Tibial nerve (tissue), 4 donors: ENCODE data around the gene FAT2. TPM values are rescaled to one million over a fixed set of nuclear protein-coding genes. Genes with fewer than 3 reads are reported as not detected.

Experiments
- DNase-seq, 2 donors: peaks; one replicate each; pipeline ENCODE4 v3.0.0-alpha.2; 2019; ENCODE audit warnings: low spot score in 2 of 2
- H3K27ac ChIP-seq, 4 donors: fragments of 200-600 bp; sonication (generic) in 3 of 4; one replicate each; pipeline ENCODE4 v1.5.1; 2017 to 2019; ENCODE audit warnings: mild to moderate bottlenecking in 1 of 4
- H3K27me3 ChIP-seq, 2 donors: fragments of 200-600 bp; sonication (generic) in 1 of 2; one replicate each; pipeline versions ENCODE4 v1.5.1 to v1.6.0; 2017 to 2019
- H3K36me3 ChIP-seq, 3 donors: fragments of 200-600 bp; sonication (generic); one replicate each; pipeline ENCODE4 v1.5.1; 2018 to 2019
- H3K4me1 ChIP-seq, 4 donors: fragments of 200-600 bp; sonication (generic) in 3 of 4; one replicate each; pipeline ENCODE4 v1.5.1; 2017 to 2019
- H3K4me3 ChIP-seq, 4 donors: fragments of 200-600 bp; sonication (generic) in 3 of 4; one replicate each; pipeline ENCODE4 v1.5.1; 2017 to 2019; ENCODE audit warnings: mild to moderate bottlenecking in 1 of 4, moderate library complexity in 1 of 4
- H3K9me3 ChIP-seq, 4 donors: fragments of 200-600 bp; sonication (generic) in 3 of 4; one replicate each; pipeline ENCODE4 v1.5.1; 2017 to 2019
- CTCF ChIP-seq, 5 experiments: fragments of 200-600 bp in 3 of 5; fragments of 450-650 bp in 2 of 5; sonication (generic) in 3 of 5; IDR thresholded peaks; one replicate each; pipeline ENCODE4 v1.5.1; 2016 to 2019; ENCODE audit warnings: antibody characterized with exemption in 5 of 5, mild to moderate bottlenecking in 3 of 5, moderate library complexity in 2 of 5
- EP300 ChIP-seq, 2 donors: sonication (generic); formaldehyde crosslinking; IDR thresholded peaks; one replicate each; pipeline ENCODE4 v1.6.1; 2017; ENCODE audit warnings: antibody characterized with exemption in 2 of 2, mild to moderate bottlenecking in 1 of 2
- POLR2A ChIP-seq, 2 donors: fragments of 450-650 bp; IDR thresholded peaks; one replicate each; pipeline ENCODE4 v1.6.1; 2017; ENCODE audit warnings: antibody characterized with exemption in 2 of 2, mild to moderate bottlenecking in 2 of 2, moderate library complexity in 2 of 2
- WGBS, 2 donors: methylation state at CpG; one replicate each; pipeline ENCODE4 v1.1.5; 2018; 5-methylcytosine and 5-hydroxymethylcytosine counted together
- total RNA-seq, 4 donors: library from RNA; depleted of rRNA; stranded (reverse); fragments of >200 nt; gene quantifications; one replicate each; pipeline ENCODE4 v1.1.0, GENCODE V29; 2016

Gene FAT2
- under 1 TPM in 3 of 4 donors, not detected in 1; under 0.01 TPM for total RNA-seq

- H3K9me3 ChIP-seq: no peaks in the 10 kb centered on the region
- TF ChIP-seq POLR2A (IDR thresholded peaks at IDR 0.05) (no peak), CTCF (IDR thresholded peaks at IDR 0.05) (no peak), EP300 (IDR thresholded peaks at IDR 0.05) (no peak)
- no peaks in the 10 kb centered on the region for H3K27me3 ChIP-seq
- H3K36me3 ChIP-seq: no peaks in the 10 kb centered on the region
- H3K4me3 ChIP-seq: no peak within 1 kb of the TSS
- no peaks in the 10 kb centered on the region for H3K4me1 ChIP-seq
- WGBS, 2 donors: 43% methylated on average over 13 of the region's 13 CpGs
- no peak for DNase-seq
- H3K27ac ChIP-seq: no peak within 1 kb of the TSS
Measured at GRCh38 chr5:151591144-151591819, at the start of gene FAT2. TSS of gene FAT2 (minus strand) at chr5:151591331. CDS start at chr5:151568931, 22,400 bp downstream.

GRCh38 chr5:151638619-151639018 lies 47.5 kb upstream of the FAT2 start:
- no peak overlapping the region for H3K4me3 ChIP-seq

GRCh38 chr5:151637676-151638075 lies 46.5 kb upstream of the FAT2 start:
- DNase-seq: no peak
- TF ChIP-seq POLR2A (IDR thresholded peaks at IDR 0.05): no peak
- TF ChIP-seq CTCF (IDR thresholded peaks at IDR 0.05): no peak
- TF ChIP-seq EP300 (IDR thresholded peaks at IDR 0.05): no peak
- Histone ChIP-seq H3K27ac (no peak overlapping the region), H3K36me3 (no peaks in the 10 kb centered on the region), H3K9me3 (no peaks in the 10 kb centered on the region), H3K4me3 (no peak overlapping the region), H3K4me1 (peaks cover 0 to 4% (median 0%) of the 10 kb centered on the region in 4 donors), H3K27me3 (no peaks in the 10 kb centered on the region)
- 71 to 85% methylated on average over 5 of the region's 5 CpGs for WGBS, 2 donors

More at GRCh38 chr5:151638619-151639018, 47.5 kb upstream of the FAT2 start:
- Histone ChIP-seq H3K36me3 (no peaks in the 10 kb centered on the region), H3K27ac (no peak overlapping the region), H3K4me1 (peaks cover 0 to 4% (median 0%) of the 10 kb centered on the region in 4 donors), H3K9me3 (no peaks in the 10 kb centered on the region), H3K27me3 (no peaks in the 10 kb centered on the region)
- no peak for DNase-seq
- 89 to 94% methylated on average over 4 of the region's 4 CpGs for WGBS, 2 donors
- TF ChIP-seq CTCF (IDR thresholded peaks at IDR 0.05) (no peak), POLR2A (IDR thresholded peaks at IDR 0.05) (no peak), EP300 (IDR thresholded peaks at IDR 0.05) (no peak)

GRCh38 chr5:151633892-151634291 lies 42.8 kb upstream of the FAT2 start:
- Histone ChIP-seq H3K9me3 (no peaks in the 10 kb centered on the region), H3K27ac (no peak overlapping the region), H3K4me3 (no peak overlapping the region), H3K36me3 (no peaks in the 10 kb centered on the region), H3K27me3 (no peaks in the 10 kb centered on the region), H3K4me1 (peaks cover 0 to 2% (median 0%) of the 10 kb centered on the region in 4 donors)
- no peak for DNase-seq
- TF ChIP-seq EP300 (IDR thresholded peaks at IDR 0.05): no peak
- TF ChIP-seq CTCF (IDR thresholded peaks at IDR 0.05): no peak
- no peak for TF ChIP-seq POLR2A (IDR thresholded peaks at IDR 0.05)
- 53 to 86% methylated on average over 1 of the region's 1 CpG for WGBS, 2 donors

GRCh38 chr5:151632941-151633340 lies 41.8 kb upstream of the FAT2 start:
- Histone ChIP-seq H3K4me3 (no peak overlapping the region), H3K36me3 (no peaks in the 10 kb centered on the region), H3K9me3 (no peaks in the 10 kb centered on the region), H3K27me3 (no peaks in the 10 kb centered on the region), H3K4me1 (peaks cover 0 to 8% (median 0%) of the 10 kb centered on the region in 4 donors), H3K27ac (no peak overlapping the region)
- DNase-seq: no peak
- WGBS, 2 donors: 77 to 85% methylated on average over 7 to 8 of the region's 8 CpGs
- no peak for TF ChIP-seq CTCF (IDR thresholded peaks at IDR 0.05)
- TF ChIP-seq EP300 (IDR thresholded peaks at IDR 0.05): no peak
- no peak for TF ChIP-seq POLR2A (IDR thresholded peaks at IDR 0.05)
